SK-N-SH (cell line): Measurements from ENCODE around the gene SNRK.

Experiments used
- CTCF ChIP-seq: fragments of 200-600 bp; sonication (generic); IDR thresholded peaks from 2 replicates; pipeline ENCODE4 v1.6.1; 2017; ENCODE audit warnings: antibody characterized with exemption, mild to moderate bottlenecking, moderate library complexity
- EP300 ChIP-seq, 2 experiments: IDR thresholded peaks; 2 replicates each; pipeline versions ENCODE4 v1.4.0 to v1.6.1; 2012; ENCODE audit warnings: borderline replicate concordance in 1 of 2, low read depth in 1 of 2, low read length in 1 of 2
- GABPA ChIP-seq: IDR thresholded peaks from 2 replicates; pipeline ENCODE4 v1.4.0; 2012; ENCODE audit warnings: low read depth, mild to moderate bottlenecking
- MXI1 ChIP-seq: IDR thresholded peaks from 2 replicates; pipeline ENCODE4 v1.6.1; 2012; ENCODE audit warnings: mild to moderate bottlenecking, low read depth, low read length, improper control_type of control experiment
- RAD21 ChIP-seq: IDR thresholded peaks from 2 replicates; pipeline ENCODE4 v1.6.1; 2012; ENCODE audit warnings: mild to moderate bottlenecking, low read length
- USF1 ChIP-seq: IDR thresholded peaks from 2 replicates; pipeline ENCODE4 v1.4.0; 2012; ENCODE audit warnings: low read depth, borderline replicate concordance
- USF2 ChIP-seq: fragments of 150-350 bp; IDR thresholded peaks from 2 replicates; pipeline ENCODE4 v1.6.1; 2017; ENCODE audit warnings: antibody characterized with exemption, low read length, low read depth, borderline replicate concordance
- ZBTB33 ChIP-seq: IDR thresholded peaks from 2 replicates; pipeline ENCODE4 v1.4.0; 2012; ENCODE audit warnings: low read depth, borderline replicate concordance

GRCh38 chr3:43262194-43262593, 24.1 kb upstream of the SNRK start:
- TF ChIP-seq USF2 (no peak), USF1 (no peak), EP300 (IDR thresholded peaks at IDR 0.05; ENCODE audit: borderline replicate concordance in 1 of 2, low read depth in 1 of 2, low read length in 1 of 2) (no peak), ZBTB33 (no peak), GABPA (no peak), RAD21 (no peak), CTCF (no peak), MXI1 (no peak)
